ENCODE measurements around the gene RASAL2. TPM values are rescaled to one million over a fixed set of nuclear protein-coding genes. Genes with fewer than 3 reads are reported as not detected.

RASAL2 gene
- total and polyA plus RNA-seq, 2 of the 13 experiments (the other 11 are each of a cell fraction or from before 2014, with no cell fraction given) = 5.4 to 5.9 TPM

GRCh38 chr1:178529364-178530036 lies 435.6 kb downstream of the RASAL2 start (continued):
- TF ChIP-seq ZNF687 (CRISPR knock-in tag; IDR thresholded peaks at IDR 0.05) (peak; percentile 53), SOX5 (CRISPR knock-in tag; IDR thresholded peaks at IDR 0.05; ENCODE audit: borderline replicate concordance) (peak; percentile 37; the same call in 1 of the 2 replicates), FOXO1 (CRISPR knock-in tag; IDR thresholded peaks at IDR 0.05) (peak; percentile 37; the same call in 1 of the 2 replicates), HINFP (CRISPR knock-in tag; IDR thresholded peaks at IDR 0.05; ENCODE audit: low read depth) (0 out of 2 replicates have a peak, but pooled peaks have one; percentile 48), ZNF326 (CRISPR knock-in tag; IDR thresholded peaks at IDR 0.05; ENCODE audit: borderline replicate concordance) (no peak), RXRB (CRISPR knock-in tag; IDR thresholded peaks at IDR 0.05; ENCODE audit: borderline replicate concordance) (peak; percentile 59; the same call in 1 of the 2 replicates), ZNF674 (CRISPR knock-in tag; IDR thresholded peaks at IDR 0.05; ENCODE audit: low read depth) (no peak), TP53 (CRISPR knock-in tag; conservative IDR thresholded peaks at IDR 0.05) (no peak), TBX2 (CRISPR knock-in tag; IDR thresholded peaks at IDR 0.05; ENCODE audit: borderline replicate concordance) (peak; percentile 56; the same call in 1 of the 2 replicates), NFATC3 (CRISPR knock-in tag; IDR thresholded peaks at IDR 0.05) (no peak), ZNF441 (CRISPR knock-in tag; IDR thresholded peaks at IDR 0.05; ENCODE audit: borderline replicate concordance) (0 out of 2 replicates have a peak, but pooled peaks have one; percentile 23), RBAK (CRISPR knock-in tag; IDR thresholded peaks at IDR 0.05) (no peak), MTF2 (CRISPR knock-in tag; IDR thresholded peaks at IDR 0.05; ENCODE audit: borderline replicate concordance) (no peak), ZNF549 (CRISPR knock-in tag; IDR thresholded peaks at IDR 0.05) (no peak), HNF1A (IDR thresholded peaks at IDR 0.05; ENCODE audit: low read depth) (no peak), HNF1A (CRISPR knock-in tag; IDR thresholded peaks at IDR 0.05; ENCODE audit: borderline replicate concordance) (no peak), ZNF788 (CRISPR knock-in tag; IDR thresholded peaks at IDR 0.05; ENCODE audit: borderline replicate concordance) (peak; percentile 68; the same call in 1 of the 2 replicates), KAT8 (CRISPR knock-in tag; IDR thresholded peaks at IDR 0.05) (peak; percentile 46; the same call in 1 of the 2 replicates), MXD4 (CRISPR knock-in tag; IDR thresholded peaks at IDR 0.05) (0 out of 2 replicates have a peak, but pooled peaks have one; percentile 32), SMYD3 (CRISPR knock-in tag; IDR thresholded peaks at IDR 0.05) (0 out of 2 replicates have a peak, but pooled peaks have one; percentile 49)

Measured in HepG2 (cell line).